OCI-LY1 (cell line): ENCODE measurements around the gene TBCD.

Source experiments
- H2AFZ ChIP-seq: fragments of 200-600 bp; sonication (generic), shearing (Covaris generic); 2 replicates; pipeline ENCODE4 v1.6.0; 2014; ENCODE audit warnings: antibody characterized with exemption, mild to moderate bottlenecking, low read length
- H3F3A ChIP-seq: fragments of 200-600 bp; sonication (generic), shearing (Covaris generic); 2 replicates; pipeline ENCODE4 v1.6.0; 2014; ENCODE audit warnings: mild to moderate bottlenecking, antibody characterized with exemption, low read length, moderate library complexity; ENCODE audit not compliant: insufficient read depth
- H3K27ac ChIP-seq: fragments of 200-600 bp; sonication (generic); 2 replicates; pipeline ENCODE4 v1.5.1; 2014; ENCODE audit warnings: low read length, mixed run types, mild to moderate bottlenecking, low read depth; ENCODE audit not compliant: poor library complexity, severe bottlenecking
- H3K27me3 ChIP-seq: fragments of 200-600 bp; sonication (generic); 2 replicates; pipeline ENCODE4 v1.6.0; 2014; ENCODE audit warnings: antibody characterized with exemption, mild to moderate bottlenecking, low read length, moderate library complexity; ENCODE audit not compliant: insufficient read depth
- H3K36me3 ChIP-seq: fragments of 200-600 bp; sonication (generic); 2 replicates; pipeline ENCODE4 v1.6.1; 2014; ENCODE audit warnings: mild to moderate bottlenecking, antibody characterized with exemption, low read length, moderate library complexity, mixed read lengths; ENCODE audit not compliant: insufficient read depth
- H3K4me1 ChIP-seq: fragments of 200-600 bp; sonication (generic); 2 replicates; pipeline ENCODE4 v1.5.1; 2014; ENCODE audit warnings: mild to moderate bottlenecking, low read length, moderate library complexity; ENCODE audit not compliant: insufficient read depth, severe bottlenecking
- H3K4me2 ChIP-seq: fragments of 200-600 bp; sonication (generic), shearing (Covaris generic); 2 replicates; pipeline ENCODE4 v1.6.1; 2014; ENCODE audit warnings: low read length
- H3K4me3 ChIP-seq: fragments of 200-600 bp; sonication (generic); 2 replicates; pipeline ENCODE4 v1.5.1; 2014; ENCODE audit warnings: low read length, low read depth, mild to moderate bottlenecking, mixed read lengths; ENCODE audit not compliant: poor library complexity, severe bottlenecking
- H3K79me2 ChIP-seq: fragments of 200-600 bp; shearing (Covaris generic); 2 replicates; pipeline ENCODE4 v1.6.1; 2016; ENCODE audit warnings: mixed run types, low read length, mixed read lengths; ENCODE audit not compliant: insufficient read depth
- H3K9ac ChIP-seq: fragments of 200-600 bp; sonication (generic), shearing (Covaris generic); 2 replicates; pipeline ENCODE4 v1.6.1; 2014; ENCODE audit warnings: mild to moderate bottlenecking, low read length, mixed read lengths
- H3K9me2 ChIP-seq: fragments of 200-600 bp; sonication (generic), shearing (Covaris generic); 2 replicates; pipeline ENCODE4 v1.6.1; 2014; ENCODE audit warnings: low read depth, mild to moderate bottlenecking, low read length, mixed read lengths
- H3K9me3 ChIP-seq: fragments of 200-600 bp; shearing (Covaris generic); 2 replicates; pipeline ENCODE4 v1.6.1; 2014; ENCODE audit warnings: low read length, mixed read lengths
- H4K20me1 ChIP-seq: fragments of 200-600 bp; sonication (generic), shearing (Covaris generic); 2 replicates; pipeline ENCODE4 v1.6.0; 2016; ENCODE audit warnings: mild to moderate bottlenecking, low read length; ENCODE audit not compliant: insufficient read depth
- CTCF ChIP-seq: fragments of 200-600 bp; sonication (generic), shearing (Covaris generic); IDR thresholded peaks from 2 replicates; pipeline ENCODE4 v1.5.1; 2017; ENCODE audit warnings: mild to moderate bottlenecking, antibody characterized with exemption, low read length, moderate library complexity, mixed read lengths
- EZH2 ChIP-seq: fragments of 200-600 bp; sonication (generic), shearing (Covaris generic); IDR thresholded peaks from 2 replicates; pipeline ENCODE4 v1.8.0; 2017; ENCODE audit warnings: borderline replicate concordance, mixed run types, mild to moderate bottlenecking, antibody characterized with exemption, low read length, moderate library complexity, mixed read lengths

Gene TBCD

GRCh38 chr17:82835766-82836512 is 84.1 kb downstream of the TBCD start:
- H3K27me3 ChIP-seq, result no peaks in the 10 kb centered on the region
- H3K9me3 ChIP-seq, result no peaks in the 10 kb centered on the region
- H2AFZ ChIP-seq, result no peak overlapping the region
- TF ChIP-seq CTCF (no peak), EZH2 (no peak)
- no peaks in the 10 kb centered on the region for H3F3A ChIP-seq
- no peaks in the 10 kb centered on the region for H3K9me2 ChIP-seq
- H3K4me3 ChIP-seq, result no peak overlapping the region
- H3K27ac ChIP-seq, result no peak overlapping the region
- no peak overlapping the region for H3K9ac ChIP-seq
- H4K20me1 ChIP-seq, result no peaks in the 10 kb centered on the region
- no peaks in the 10 kb centered on the region for H3K4me1 ChIP-seq
- H3K36me3 ChIP-seq, result 0 out of 2 replicates have a peak, but pooled peaks cover 3% of the 10 kb centered on the region
- H3K4me2 ChIP-seq, result no peak overlapping the region
- no peaks in the 10 kb centered on the region for H3K79me2 ChIP-seq

DNA sequence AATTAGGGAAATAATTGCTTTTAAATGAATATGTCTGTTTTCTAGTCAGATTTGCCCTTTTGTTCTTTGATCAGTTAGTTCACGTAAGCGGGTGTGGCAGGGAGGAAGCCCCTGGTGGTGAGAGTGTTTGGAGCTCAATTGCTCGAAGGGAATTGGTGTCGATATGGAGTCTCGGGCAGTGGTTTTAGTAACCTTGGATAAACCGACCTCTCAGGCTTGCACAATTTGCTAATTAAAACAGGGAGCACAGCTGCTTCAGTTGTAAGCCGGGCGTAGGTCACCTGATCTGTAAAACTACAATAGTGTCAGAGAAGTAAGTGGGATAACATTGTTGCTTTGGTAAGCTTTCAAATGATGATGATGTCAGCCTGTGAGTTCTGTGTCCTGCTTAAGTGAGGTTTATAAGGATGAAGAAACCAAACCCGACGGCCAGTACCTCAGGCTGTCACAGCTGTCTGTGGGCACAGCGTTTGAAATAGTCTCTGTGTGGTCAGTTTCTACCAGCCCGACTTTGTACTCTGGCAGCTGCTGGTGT is 85.0 kb downstream of the TBCD start:
- H3K36me3 ChIP-seq, result 0 out of 2 replicates have a peak, but pooled peaks cover 3% of the 10 kb centered on the region
- no peaks in the 10 kb centered on the region for H3K9me3 ChIP-seq
- no peaks in the 10 kb centered on the region for H3K9me2 ChIP-seq
- H3K27ac ChIP-seq, result no peak overlapping the region
- H3K4me2 ChIP-seq, result no peak overlapping the region
- no peaks in the 10 kb centered on the region for H3K27me3 ChIP-seq
- H3K4me3 ChIP-seq, result no peak overlapping the region
- H3K9ac ChIP-seq, result no peak overlapping the region
- H4K20me1 ChIP-seq, result no peaks in the 10 kb centered on the region
- H3F3A ChIP-seq, result no peaks in the 10 kb centered on the region
- no peak for TF ChIP-seq CTCF
- no peak for TF ChIP-seq EZH2
- no peaks in the 10 kb centered on the region for H3K79me2 ChIP-seq
- H2AFZ ChIP-seq, result no peak overlapping the region
- no peaks in the 10 kb centered on the region for H3K4me1 ChIP-seq

DNA sequence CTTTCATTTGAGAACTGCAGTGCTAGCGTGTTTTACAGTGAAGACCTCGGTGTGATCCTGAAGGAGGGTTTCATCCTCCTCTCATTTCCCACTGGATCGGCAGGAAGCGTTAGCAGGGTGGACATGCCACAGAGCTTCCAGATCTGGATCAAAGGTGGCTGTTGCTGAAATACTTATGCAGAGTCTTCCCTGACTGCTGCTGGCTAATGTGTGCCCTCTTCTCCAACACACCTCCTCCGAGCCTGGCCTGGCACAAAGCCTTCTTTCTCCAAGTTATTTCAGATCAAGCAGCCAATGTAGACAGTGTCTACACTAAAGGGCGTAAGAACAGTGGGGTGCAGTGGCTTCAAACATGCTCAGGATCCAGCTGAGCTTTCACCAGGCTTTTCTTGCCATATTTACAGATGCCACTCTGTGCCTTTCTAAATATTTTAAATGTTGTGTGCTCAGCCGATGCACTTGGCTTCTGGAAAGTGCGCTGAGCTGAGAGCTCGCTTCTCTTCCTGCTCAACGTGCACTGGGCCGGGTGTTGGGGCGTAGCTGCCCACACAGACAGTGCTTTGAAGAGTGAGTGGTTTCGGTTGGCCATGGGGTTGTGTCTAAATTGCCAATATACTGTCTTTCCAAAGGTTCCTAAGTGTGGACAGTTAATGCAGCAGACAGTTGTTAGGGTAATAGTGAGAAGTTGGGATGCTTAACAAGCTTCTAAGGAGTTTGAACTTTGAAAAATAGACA is 85.9 kb downstream of the TBCD start:
- no peaks in the 10 kb centered on the region for H3K27me3 ChIP-seq
- H3K4me1 ChIP-seq, result no peaks in the 10 kb centered on the region
- 0 out of 2 replicates have a peak, but pooled peaks cover 3% of the 10 kb centered on the region for H3K36me3 ChIP-seq
- no peak overlapping the region for H3K27ac ChIP-seq
- H3F3A ChIP-seq, result no peaks in the 10 kb centered on the region
- H3K79me2 ChIP-seq, result no peaks in the 10 kb centered on the region
- no peaks in the 10 kb centered on the region for H3K9me2 ChIP-seq
- H3K9ac ChIP-seq, result no peak overlapping the region
- H4K20me1 ChIP-seq, result no peaks in the 10 kb centered on the region
- no peak overlapping the region for H2AFZ ChIP-seq
- no peaks in the 10 kb centered on the region for H3K9me3 ChIP-seq
- TF ChIP-seq EZH2 (no peak), CTCF (no peak)
- H3K4me3 ChIP-seq, result no peak overlapping the region
- H3K4me2 ChIP-seq, result no peak overlapping the region
